HepG2 (cell line): ENCODE measurements around the gene VPS29. TPM values are rescaled to one million over a fixed set of nuclear protein-coding genes. Genes with fewer than 3 reads are reported as not detected.

Source experiments
- ATAC-seq: fragments of 200-7000 bp; cut with Tn5 transposase; 3 replicates; pipeline ENCODE4 v1.9.1; 2020; ENCODE audit warnings: mild to moderate bottlenecking, moderate library complexity
- BruUV-seq: library from RNA; stranded (reverse); fragments of 400-500 nt; replicated peaks from 2 replicates; lab custom pipeline; 2021; lab: Mats Ljungman, UMichigan
- CTCF ChIA-PET: fragments of 300-600 bp; formaldehyde crosslinking; extraction: SDS; loops from one replicate; lab custom pipeline; 2021; ENCODE audit warnings: low total read pairs, inconsistent platforms, low intra/inter-chr PET ratio; lab: Yijun Ruan, JAX
- POLR2A ChIA-PET: fragments of 350-600 bp; sonication (Branson Sonifier 250); formaldehyde crosslinking; loops from one replicate; lab custom pipeline; 2020; ENCODE audit warnings: antibody characterized with exemption, inconsistent platforms; lab: Yijun Ruan, JAX
- DNase-seq: peaks from one replicate; pipeline ENCODE4 v3.0.0-alpha.2; 2015; ENCODE audit warnings: low spot score
- FAIRE-seq: peaks from 3 replicates; lab custom pipeline; 2011; peaks lifted over from hg19 to GRCh38; lab: Jason Lieb, UNC
- H2AFZ ChIP-seq: one replicate; pipeline ENCODE4 v1.6.1; 2011; ENCODE audit warnings: low read length, inconsistent platforms
- H3K27ac ChIP-seq: fragments of 300-600 bp; 3 replicates; pipeline ENCODE4 v1.8.0; 2011; ENCODE audit warnings: mixed run types, mild to moderate bottlenecking, mixed read lengths, low read length, inconsistent platforms; ENCODE audit not compliant: insufficient read depth; ENCODE audit errors: extremely low read length
- H3K27me3 ChIP-seq, 2 experiments: fragments of 200-600 bp in 1 of 2; 2 replicates in 1 of 2; 3 replicates in 1 of 2; pipeline versions ENCODE4 v1.6.0 to v1.8.0; 2011; ENCODE audit warnings: low read length in 2 of 2, mild to moderate bottlenecking in 2 of 2, moderate library complexity in 2 of 2, inconsistent platforms in 1 of 2; ENCODE audit not compliant: insufficient read depth in 2 of 2, control insufficient read depth in 1 of 2
- H3K36me3 ChIP-seq, 2 experiments: fragments of 200-600 bp in 1 of 2; replicated peaks in 1 of 2; 2 replicates in 1 of 2; 3 replicates in 1 of 2; pipeline versions ENCODE4 v1.5.1 to v1.8.0; 2011; ENCODE audit warnings: low read length in 2 of 2, inconsistent platforms in 1 of 2; ENCODE audit not compliant: insufficient read depth in 2 of 2, control insufficient read depth in 1 of 2
- H3K4me1 ChIP-seq: 2 replicates; pipeline ENCODE4 v1.5.1; 2012; ENCODE audit warnings: low read length, inconsistent platforms; ENCODE audit not compliant: insufficient read depth
- H3K4me2 ChIP-seq: 2 replicates; pipeline ENCODE4 v1.6.0; 2011; ENCODE audit warnings: low read depth, low read length, inconsistent platforms
- H3K4me3 ChIP-seq, 3 experiments: fragments of 200-600 bp in 1 of 3; sonication (generic), shearing (Covaris generic) in 1 of 3; replicated peaks in 1 of 3; 2 replicates each; pipeline ENCODE4 v1.5.1; 2011 to 2016; ENCODE audit warnings: low read length in 3 of 3, inconsistent platforms in 2 of 3, low read depth in 2 of 3, mild to moderate bottlenecking in 2 of 3, control low read depth in 1 of 3, mixed read lengths in 1 of 3; ENCODE audit not compliant: insufficient read depth in 1 of 3
- H3K79me2 ChIP-seq: one replicate; pipeline ENCODE4 v1.6.1; 2011; ENCODE audit warnings: low read length, inconsistent platforms; ENCODE audit not compliant: insufficient read depth
- H3K9ac ChIP-seq: 2 replicates; pipeline ENCODE4 v1.6.0; 2011; ENCODE audit warnings: mild to moderate bottlenecking, low read depth, low read length, inconsistent platforms; ENCODE audit not compliant: insufficient read depth
- H3K9me3 ChIP-seq: 2 replicates; pipeline ENCODE4 v1.5.1; 2012; ENCODE audit warnings: mild to moderate bottlenecking, low read length
- H4K20me1 ChIP-seq: 2 replicates; pipeline ENCODE4 v1.6.0; 2011; ENCODE audit warnings: inconsistent platforms, mild to moderate bottlenecking, low read length, moderate library complexity; ENCODE audit not compliant: insufficient read depth
- CHD2 ChIP-seq: IDR thresholded peaks from 2 replicates; pipeline ENCODE4 v1.6.1; 2011; ENCODE audit warnings: low read depth, low read length, improper control_type of control experiment
- FOXA3 ChIP-seq: IDR thresholded peaks from 2 replicates; pipeline ENCODE4 v1.6.1; 2016; ENCODE audit warnings: missing genetic modification reagents, missing compliant biosample characterization
- NCOA5 ChIP-seq: sonication (generic); formaldehyde crosslinking; IDR thresholded peaks from 2 replicates; pipeline ENCODE4 v1.4.0; 2020; ENCODE audit warnings: missing genetic modification reagents
- TRIM24 ChIP-seq: sonication (generic); formaldehyde crosslinking; IDR thresholded peaks from 2 replicates; pipeline ENCODE4 v1.8.0; 2022; ENCODE audit warnings: mild to moderate bottlenecking, missing genetic modification reagents
- ZNF564 ChIP-seq: sonication (generic); formaldehyde crosslinking; IDR thresholded peaks from 2 replicates; pipeline ENCODE4 v1.8.1; 2023; ENCODE audit warnings: mild to moderate bottlenecking, missing genetic modification reagents
- ZNF740 ChIP-seq: sonication (generic); formaldehyde crosslinking; IDR thresholded peaks from 2 replicates; pipeline ENCODE4 v1.4.0; 2020; ENCODE audit warnings: missing genetic modification reagents
- ZNF761 ChIP-seq: sonication (generic); formaldehyde crosslinking; conservative IDR thresholded peaks from 2 replicates; pipeline ENCODE4 v1.4.0; 2020; ENCODE audit warnings: mild to moderate bottlenecking, missing genetic modification reagents
- WGBS: methylation state at CpG from one replicate; pipeline ENCODE4 v1.1.6; 2017; ENCODE audit warnings: low lambda C conversion rate; 5-methylcytosine and 5-hydroxymethylcytosine counted together
- in situ Hi-C: cut with HindIII; loops from 2 replicates; pipeline ENCODE4 v1.10.0; 2017; ENCODE audit warnings: low pct_unique_long_range_greater_than_20kb; ENCODE audit not compliant: extremely low pct_ligation_motif_present
- intact Hi-C: fragments of 100-400 bp; cut with micrococcal nuclease; formaldehyde crosslinking; loops from one replicate; pipeline ENCODE4 v1.10.0; 2022; ENCODE audit not compliant: unreplicated experiment
- polyA plus RNA-seq, 8 experiments: library from polyadenylated mRNA; depleted of rRNA in 3 of 8; stranded (reverse) in 7 of 8; unstranded in 1 of 8; fragments of >200 nt; fragmentation: Illumina TruSeq in 4 of 8; extraction: Trizol in 4 of 8; gene quantifications; 2 replicates each; pipeline versions ENCODE4 v1.2.1 to v1.2.3, GENCODE V29; 2011 to 2016; ENCODE audit warnings: low read depth in 4 of 8, missing spikeins in 1 of 8, mixed read lengths in 1 of 8; ENCODE audit not compliant: insufficient read depth in 1 of 8
- total RNA-seq, 5 experiments: library from RNA; depleted of rRNA; stranded (reverse); fragments of >200 nt; fragmentation: Illumina TruSeq; extraction: Trizol; gene quantifications; 2 replicates each; pipeline ENCODE4 v1.2.3, GENCODE V29; 2016; ENCODE audit warnings: low read depth in 1 of 5

Gene VPS29
- total and polyA plus RNA-seq, 2 of the 13 experiments (the other 11 are each of a cell fraction or from before 2014, with no cell fraction given) = 107 to 114 TPM

DNA sequence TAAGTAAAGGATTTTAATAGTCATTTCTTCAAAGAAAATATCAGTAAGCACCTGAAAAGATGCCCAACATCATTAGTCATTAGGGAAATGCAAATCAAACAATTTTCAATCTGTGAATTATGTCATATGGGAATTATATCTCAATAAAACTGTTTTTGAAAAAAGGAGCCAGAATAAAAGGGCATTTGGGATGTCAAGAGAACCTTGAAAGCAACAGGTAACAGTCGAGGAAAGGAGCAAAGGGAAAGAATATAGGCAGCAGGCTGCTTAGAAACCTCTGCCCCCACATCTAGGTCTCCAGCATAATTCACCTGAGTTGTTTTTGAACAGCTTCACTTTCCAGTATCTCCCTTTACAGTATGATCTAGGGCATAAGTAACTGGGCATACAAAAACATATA lies 12.5 kb upstream of the VPS29 start:
- Histone ChIP-seq H2AFZ (no peak overlapping the region), H3K9me3 (no peaks in the 10 kb centered on the region), H3K27me3 (no peaks in the 10 kb centered on the region), H4K20me1 (no peaks in the 10 kb centered on the region), H3K79me2 (no peaks in the 10 kb centered on the region), H3K36me3 (no peaks in the 10 kb centered on the region), H3K27ac (no peak overlapping the region), H3K4me2 (no peak overlapping the region), H3K4me1 (no peaks in the 10 kb centered on the region), H3K9ac (no peak overlapping the region), H3K4me3 (no peak overlapping the region)
- ChIA-PET CTCF (no interaction called here), POLR2A (no interaction called here)
- in situ Hi-C loops = loop anchor here (5.0 kb wide), 1 partner anchor 88 kb away; no protein-coding TSS in a partner anchor
- ATAC-seq = no peak
- no peak for TF ChIP-seq ZNF740 (CRISPR knock-in tag)
- no peak for TF ChIP-seq FOXA3 (CRISPR knock-in tag)
- TF ChIP-seq NCOA5 (CRISPR knock-in tag) = no peak
- intact Hi-C loops = no loop called here
- 4% methylated on average over 1 of the region's 1 CpG for WGBS
- DNase-seq = no peak
- no peak for FAIRE-seq
- BruUV-seq = no TSS peak

GRCh38 chr12:110513842-110514241 lies 11.9 kb upstream of the VPS29 start:
- no peak for DNase-seq
- no peak for FAIRE-seq
- TF ChIP-seq ZNF564 (CRISPR knock-in tag) (no peak), ZNF761 (no peak), CHD2 (no peak), TRIM24 (no peak)
- ATAC-seq = no peak
- Histone ChIP-seq H2AFZ (no peak overlapping the region), H3K27me3 (no peaks in the 10 kb centered on the region), H3K4me1 (no peaks in the 10 kb centered on the region), H3K36me3 (no peaks in the 10 kb centered on the region), H3K4me2 (no peak overlapping the region), H3K9ac (no peak overlapping the region), H3K27ac (no peak overlapping the region), H3K79me2 (no peaks in the 10 kb centered on the region), H3K9me3 (no peaks in the 10 kb centered on the region), H4K20me1 (no peaks in the 10 kb centered on the region), H3K4me3 (no peak overlapping the region)
- in situ Hi-C loops (loop anchor here (5.0 kb wide), 1 partner anchor 88 kb away; no protein-coding TSS in a partner anchor), intact Hi-C loops (no loop called here)
- no TSS peak for BruUV-seq
- ChIA-PET CTCF (no interaction called here), POLR2A (no interaction called here)
- 46% methylated on average over 6 of the region's 6 CpGs for WGBS
